ENCODE measurements around the gene PIEZO2.
"Not testable (repeated sequence)": the region's sequence is repeated elsewhere in the genome, so short reads cannot be mapped to it uniquely, and the experiment has no call there.

The PIEZO2 gene

DNA sequence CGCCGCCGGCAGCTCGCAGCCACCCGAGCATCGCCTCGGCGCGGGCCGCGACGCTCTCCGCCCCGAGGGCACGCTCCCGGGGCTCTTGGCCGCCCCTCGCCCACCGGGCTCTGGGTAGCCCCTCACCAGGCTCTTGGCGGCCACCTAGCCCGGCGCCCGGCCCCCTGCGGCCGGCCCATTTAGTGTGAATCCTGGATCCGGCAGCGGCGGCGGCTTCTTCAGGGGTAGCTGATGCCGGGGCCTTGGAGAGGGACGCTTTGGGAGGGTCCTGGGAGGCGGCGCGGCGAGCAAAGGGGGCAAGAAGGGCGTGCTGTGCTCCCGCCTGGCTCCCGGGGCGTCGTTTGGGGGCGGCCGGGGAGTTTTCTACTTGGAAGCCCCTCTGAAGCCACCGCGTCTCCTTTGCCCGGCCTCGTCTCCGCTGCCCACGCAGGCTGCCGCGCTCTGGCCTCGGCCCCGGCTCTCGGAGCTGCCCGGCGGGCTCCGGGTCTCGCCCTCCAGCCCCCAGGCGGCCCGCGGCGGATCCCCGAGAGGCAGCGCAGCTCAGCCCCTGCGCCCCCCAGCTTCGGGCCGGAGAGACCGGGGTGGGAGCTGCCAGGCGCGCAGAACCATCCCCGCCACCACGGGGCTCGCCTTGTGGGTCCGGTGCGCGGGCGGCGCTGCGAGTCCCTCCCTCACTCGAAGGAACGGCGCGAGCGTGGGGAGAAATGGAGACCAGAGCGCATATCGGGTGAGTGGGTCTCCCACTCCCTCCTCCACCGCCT, 509 bp downstream of the PIEZO2 start:
- DNase-seq, result no peak

DNA sequence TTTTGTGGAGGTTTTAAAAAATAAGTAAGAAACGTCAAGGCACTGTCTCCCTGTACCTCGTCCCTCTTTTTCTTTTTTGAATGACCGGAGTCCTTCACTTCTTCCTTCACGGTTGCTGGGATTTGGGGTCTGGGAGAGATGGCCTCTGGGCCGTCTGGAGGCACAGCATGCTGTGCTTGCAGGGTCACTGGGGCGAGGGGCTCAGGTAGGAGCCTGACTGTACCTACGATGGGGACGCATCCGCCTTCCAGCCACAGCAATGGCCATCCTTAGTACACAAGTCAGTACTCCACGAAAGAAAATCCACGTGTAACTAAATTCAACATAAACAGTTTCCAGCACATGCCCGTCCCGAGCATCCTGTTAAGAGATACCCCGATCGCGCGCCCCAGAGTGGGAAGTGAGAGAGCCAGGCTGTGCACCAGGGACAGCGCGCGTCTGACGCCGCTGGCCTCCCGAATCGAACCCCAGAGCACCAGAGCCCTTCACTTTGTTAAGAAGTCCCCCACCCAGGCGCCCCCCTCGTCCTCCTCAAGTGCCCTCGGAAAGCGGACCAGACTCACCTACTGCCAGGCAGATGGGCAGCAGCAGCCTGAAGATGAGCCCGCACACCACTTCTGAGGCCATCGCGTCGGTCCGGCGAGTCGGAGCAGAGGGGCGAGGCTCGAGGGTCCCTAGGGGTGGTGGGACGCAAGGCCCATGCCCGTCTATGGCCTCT, 1.2 kb downstream of the PIEZO2 start:
- no peak for DNase-seq

DNA sequence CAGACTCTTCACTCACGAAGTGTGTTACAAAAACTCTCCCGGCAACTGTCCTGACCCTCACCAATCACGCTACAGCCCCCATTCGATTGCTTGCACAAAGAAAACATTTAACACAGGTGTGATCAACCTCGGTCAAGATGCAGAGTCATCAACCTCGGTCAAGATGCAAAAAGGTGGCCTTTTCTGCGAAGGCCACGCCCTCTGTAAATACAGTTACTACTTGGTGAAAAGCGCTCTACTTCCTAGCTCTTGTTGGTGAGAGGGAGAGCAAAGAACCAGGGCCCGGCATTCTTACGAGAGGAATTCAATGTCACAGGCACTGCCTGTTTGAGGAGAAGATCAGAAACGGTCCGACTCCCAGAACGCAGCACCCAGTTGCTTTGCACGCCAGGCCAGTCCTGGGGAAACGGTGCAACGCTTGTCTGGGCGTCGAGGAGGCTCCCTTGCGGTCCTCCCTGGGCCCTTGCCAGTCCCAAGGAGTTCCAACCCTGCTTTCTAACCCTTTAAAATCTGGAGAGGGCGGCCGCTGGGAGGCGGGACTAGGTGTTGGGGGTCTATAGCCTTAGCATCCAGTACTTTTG, 1.9 kb downstream of the PIEZO2 start:
- DNase-seq, result no peak

DNA sequence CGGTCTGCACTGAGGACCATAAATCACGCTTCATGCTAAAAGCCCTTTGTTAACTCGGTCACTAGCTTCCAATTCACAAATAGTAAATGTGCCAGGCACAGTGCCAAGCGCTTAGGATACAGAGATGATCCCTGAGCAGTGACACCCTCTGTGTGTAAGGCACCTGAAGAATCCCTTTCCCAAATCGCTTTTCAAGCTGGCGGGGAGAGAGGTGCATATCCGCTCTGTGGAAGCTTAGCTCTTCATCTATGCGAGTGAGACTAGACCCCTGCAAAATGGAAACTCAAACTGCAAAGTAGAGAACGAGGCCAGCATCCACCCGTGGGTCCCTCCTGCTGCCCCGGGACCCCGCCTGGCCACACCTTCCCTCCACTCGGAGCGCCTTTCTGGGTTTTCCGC, 2.4 kb downstream of the PIEZO2 start:
- DNase-seq, result no peak

DNA sequence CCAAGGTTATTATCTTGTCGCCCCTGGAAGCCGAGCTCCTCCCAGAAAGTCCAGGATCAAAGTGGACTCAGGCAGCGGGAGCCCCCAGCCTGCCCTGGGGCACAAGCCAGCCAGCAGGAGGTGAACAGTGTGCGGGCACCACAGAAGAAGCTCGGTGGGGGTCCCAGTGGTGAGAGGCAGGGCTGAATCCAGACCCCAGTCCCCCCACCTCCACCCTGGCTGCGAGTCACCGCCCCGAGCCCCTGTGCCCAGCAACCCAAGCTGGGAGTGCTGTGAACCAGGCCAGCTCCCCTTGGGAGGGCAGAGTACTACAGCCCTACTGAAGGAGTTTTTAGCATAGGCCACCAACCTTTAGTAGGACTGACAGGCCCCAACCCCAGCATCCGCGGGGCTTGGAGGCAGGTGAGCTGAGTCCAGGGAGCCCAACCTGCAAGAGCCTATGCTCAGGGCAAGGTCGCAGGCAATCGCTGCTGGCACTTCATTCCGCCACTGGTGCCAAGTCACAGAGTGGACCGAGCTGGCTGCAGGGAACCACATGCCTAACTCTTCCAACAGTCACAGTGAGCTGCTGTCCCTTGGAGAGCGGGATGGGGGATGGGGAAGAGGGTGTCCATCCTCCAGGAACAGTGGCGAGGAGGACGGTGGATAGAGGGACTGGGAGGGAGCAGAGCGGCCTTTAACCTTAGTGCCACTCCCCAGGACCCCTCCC, 3.0 kb downstream of the PIEZO2 start:
- DNase-seq, result no peak

DNA sequence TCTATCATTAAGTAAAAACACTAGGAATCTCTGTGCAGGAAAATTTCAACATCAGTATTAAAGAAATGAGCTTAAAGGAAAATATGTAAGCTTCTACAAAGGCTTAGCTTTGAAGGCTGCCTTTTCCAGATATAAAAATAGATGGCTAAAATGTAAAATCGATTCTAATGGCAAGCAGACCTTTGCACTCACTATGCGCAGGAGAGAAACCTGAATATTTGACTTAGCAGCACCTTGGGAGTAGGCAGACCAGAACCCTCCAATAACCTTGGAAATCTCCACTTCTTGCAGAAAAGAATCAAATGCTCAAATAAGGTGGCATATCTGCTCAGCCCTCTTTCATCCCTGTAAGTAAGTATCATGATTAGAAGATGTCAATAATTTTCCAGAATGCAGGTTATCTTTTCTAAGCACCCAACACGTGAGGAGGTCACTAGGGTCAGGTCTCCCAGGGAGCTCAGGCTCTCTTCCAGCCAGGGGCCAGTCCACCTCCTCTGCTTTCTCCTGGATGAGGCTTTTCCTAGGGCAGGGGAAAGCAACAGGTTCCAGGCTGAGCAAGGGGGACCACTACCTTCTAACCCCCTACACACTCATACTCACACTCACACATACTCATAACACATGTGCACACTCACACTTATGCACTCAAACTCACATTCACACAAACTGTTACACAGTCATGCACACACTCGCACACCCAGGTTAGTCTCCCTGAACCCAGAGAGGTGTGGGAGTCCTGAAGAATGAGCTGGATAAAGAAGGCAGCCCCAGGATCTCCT, 3.8 kb downstream of the PIEZO2 start:
- DNase-seq, result no peak

DNA sequence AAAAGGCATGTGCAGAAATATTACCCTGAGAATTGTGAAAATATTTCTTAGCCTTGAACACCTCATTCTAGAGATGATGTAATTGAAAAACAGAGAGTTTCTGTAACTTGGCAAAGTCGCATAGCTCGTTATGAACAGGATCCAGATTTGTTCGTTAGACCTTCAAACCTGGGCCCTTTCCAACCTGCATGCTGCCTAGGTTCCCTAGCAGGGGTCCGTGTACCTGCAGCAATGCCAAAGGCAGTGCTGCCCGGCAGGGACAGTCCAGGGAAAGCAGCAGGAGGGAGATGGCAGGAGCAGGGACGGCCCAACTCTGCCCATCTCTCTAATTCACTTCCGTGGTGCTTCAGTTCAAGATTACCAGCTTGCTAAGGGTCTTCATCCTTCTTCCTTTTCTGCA, 12.0 kb downstream of the PIEZO2 start:
- DNase-seq, result no peak

DNA sequence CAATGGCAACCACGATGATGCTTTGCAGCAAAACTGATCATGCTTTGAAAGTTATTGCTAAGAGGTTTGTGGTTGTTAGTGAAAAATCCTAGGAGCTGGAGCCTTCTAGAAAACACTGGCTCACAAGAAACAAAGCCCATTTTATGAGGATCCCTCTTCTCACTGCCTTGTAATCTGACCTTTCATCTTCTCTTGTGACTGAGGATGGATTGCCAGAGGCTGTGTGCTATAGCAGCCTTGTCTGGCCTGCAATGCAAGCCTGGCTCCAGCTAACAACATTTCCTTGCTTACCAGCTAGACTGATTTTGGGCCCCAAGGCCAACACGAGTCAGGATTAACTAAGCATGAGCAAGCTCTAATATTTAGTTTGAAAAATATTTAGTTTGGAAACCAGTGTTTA, 13.1 kb downstream of the PIEZO2 start:
- DNase-seq, result no peak

DNA sequence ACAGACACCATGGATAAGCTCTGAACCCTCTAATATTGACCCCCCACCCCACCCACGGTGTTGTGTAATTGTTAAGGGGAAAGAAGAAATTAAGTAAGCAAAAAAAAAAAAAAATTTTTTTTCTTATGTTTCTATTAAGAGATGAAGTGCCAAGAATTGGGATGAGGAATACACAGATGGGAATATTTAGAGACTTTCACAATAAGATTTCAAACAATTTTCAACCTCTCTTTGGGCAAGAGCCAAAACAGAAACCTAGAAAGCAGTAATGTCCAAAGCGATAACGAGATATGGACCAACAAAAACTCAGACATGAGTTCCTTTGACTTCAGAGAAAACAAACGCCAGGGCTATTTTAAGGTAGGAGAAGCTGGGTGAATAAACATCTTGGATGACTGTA, 14.4 kb downstream of the PIEZO2 start:
- DNase-seq, result no peak

DNA sequence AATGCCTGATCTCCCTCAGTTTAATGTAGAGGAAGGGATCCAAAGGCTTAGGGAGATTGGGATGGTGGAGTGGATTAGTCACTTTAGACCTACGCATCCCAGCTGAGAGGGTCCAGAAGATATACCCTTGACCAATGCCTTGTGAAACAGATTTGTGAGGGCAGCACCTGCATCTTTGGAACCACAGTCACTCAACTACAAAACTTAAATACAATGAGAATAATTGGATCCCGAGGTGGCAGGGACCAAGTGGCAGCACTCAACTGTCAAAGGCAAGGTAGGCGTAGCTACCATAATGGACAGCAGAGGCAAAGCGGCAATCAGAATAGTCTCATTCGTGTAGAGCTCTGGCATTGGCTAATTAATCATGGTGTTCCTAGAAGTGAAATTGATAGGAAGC, 20.3 kb downstream of the PIEZO2 start:
- DNase-seq, result not testable (repeated sequence)

DNA sequence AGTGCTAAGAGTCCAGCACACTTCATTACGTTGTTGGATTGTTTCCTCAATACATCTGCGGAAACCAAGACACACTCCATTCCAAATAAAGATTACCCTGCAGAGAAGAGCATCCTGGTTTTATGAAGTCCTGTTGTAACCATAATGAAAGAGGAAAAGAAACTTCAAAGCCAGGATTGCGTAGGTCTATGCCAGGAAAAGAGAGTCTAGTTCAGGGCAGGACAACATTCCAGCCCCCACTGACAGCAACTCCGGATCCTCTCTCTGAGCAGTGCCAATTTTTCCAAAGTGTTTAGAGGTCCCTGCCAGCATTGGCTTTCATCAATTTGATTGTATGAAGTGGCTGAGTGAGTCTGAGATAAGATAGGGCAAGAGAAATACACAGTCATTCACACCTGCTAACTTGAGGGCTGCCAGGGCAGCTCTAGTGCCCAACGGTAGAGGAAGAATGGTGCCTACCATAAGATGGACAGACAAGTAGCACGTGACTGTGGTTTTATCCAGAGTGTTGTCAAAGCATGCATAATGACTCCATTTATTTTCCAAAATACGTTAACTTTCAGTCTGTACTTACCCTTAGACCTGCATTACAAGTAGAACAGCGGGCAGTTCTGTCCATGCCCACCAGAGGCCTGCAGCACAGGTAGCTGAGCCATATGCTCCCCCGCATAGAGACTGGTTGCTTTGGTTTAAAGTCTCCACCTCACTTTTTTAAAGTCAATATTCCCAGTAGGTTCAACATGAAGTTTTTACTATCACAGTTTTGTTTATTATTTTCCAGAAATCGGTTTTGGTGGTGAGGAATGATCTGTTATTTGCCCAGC, 23.7 kb downstream of the PIEZO2 start:
- DNase-seq, result no peak

DNA sequence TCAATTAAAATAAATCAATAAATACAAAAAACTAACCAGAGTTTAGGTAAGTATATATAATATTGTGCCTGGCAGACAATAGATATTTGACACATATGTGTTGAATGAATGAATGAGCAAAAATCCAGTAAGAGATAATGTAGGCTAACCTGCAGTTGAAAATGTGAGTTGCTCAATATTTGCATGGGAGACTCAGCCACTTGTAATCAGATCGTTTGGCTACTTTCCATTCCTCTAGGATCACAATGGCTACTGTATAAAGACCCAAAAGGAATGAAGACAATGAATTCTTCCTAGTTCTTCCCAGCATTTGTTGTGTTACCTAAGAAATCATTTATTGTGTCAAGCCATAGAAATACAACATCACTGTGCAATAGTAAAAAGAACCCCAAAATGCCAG, 25.3 kb downstream of the PIEZO2 start:
- DNase-seq, result no peak

DNA sequence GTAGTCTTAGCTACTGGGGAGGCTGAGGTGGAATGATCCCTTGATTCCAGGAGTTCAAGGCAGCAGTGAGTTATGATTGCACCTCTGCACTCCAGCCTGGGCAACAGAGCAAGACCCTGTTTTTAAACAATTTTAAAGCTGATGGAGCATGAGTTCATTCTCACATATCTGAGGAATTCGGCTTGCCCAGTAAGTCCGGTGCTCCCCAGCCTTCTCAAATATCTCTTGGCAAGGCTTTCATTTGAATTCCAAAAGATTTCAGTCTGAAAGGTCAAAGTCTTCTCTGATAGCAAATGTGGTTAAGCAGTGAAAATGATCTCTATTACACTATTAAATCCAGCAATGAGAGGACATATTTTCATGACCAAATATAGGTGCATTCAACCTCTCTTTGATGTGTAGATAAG, 27.9 kb downstream of the PIEZO2 start:
- DNase-seq, result no peak

DNA sequence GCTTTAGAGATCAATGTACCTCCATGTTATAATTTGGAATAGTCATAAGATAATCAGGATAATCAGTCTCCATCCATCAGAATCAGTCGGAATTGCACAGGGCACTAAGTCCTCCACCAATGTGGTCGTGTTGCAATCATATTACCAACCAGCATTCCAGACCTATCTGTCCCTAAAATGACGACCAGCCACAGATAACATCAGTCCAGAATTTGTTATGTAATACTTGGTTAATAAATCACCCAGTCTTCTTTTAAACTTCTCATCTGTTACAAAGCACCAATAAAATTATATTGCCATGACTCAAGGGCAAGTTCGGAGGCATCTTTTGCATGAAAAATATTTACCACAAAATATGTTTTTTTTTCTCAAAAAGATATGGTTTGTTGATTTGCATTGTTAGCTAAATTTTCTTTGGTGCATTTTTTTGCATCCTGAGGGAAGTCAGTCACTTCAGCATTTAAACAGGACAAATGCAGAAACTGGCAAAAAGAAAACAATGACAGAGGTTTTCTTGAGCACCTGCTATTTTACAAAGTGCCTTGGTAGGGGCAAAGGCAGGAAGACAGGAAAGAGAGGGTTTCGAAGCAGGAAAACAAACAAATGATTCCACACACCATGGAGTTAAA, 29.3 kb downstream of the PIEZO2 start:
- DNase-seq, result no peak

DNA sequence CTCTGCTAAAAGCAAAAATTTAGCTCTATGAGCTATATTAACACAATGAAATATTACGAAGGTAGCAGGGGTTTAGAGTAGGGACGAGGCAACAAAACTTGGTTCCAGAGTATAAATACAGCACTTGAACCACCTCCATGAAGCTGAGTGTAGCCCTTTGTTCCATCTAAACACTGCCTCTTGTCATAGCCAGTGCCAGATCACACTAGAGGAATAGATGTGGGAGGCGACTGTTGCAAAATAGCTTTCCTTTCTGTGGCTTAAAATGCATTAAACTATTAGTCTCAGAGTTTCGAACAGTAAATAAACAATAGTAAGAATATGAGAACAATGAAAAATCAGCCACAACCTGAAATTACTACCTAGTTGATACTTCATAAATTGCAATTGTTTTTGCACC, 29.8 kb downstream of the PIEZO2 start:
- no peak for DNase-seq

DNA sequence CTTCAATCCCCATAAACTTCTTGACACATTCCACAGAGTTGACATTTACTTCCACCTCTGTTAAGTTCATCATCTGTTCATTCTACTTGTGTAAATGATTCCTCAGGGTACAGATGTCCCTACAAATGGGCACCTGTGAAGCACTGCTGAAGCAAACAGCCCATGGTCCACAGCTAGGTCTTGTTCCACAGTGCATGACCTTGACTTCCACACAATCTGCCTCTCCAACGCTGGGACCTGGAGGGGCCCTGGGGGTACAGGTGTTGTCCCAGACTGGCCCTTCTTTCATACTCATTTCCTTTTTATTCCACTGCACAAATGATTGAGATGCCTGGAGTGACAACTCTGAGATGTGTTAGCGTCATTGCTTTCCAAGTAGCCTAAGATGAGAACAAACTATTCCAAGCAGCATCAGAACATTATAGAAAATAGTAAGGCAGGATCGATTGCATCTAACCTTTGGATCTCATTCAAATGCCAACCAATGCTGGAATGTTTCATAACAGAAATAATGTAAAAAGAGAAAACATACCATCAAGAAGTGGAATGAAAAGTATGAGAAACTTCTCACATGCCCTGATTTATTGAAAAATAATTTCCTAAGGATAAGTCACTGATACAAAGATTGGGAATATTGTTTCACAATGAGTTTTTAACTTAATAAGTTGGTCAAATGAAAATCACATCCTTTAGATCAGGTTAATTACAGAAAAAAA, 31.2 kb downstream of the PIEZO2 start:
- no peak for DNase-seq

DNA sequence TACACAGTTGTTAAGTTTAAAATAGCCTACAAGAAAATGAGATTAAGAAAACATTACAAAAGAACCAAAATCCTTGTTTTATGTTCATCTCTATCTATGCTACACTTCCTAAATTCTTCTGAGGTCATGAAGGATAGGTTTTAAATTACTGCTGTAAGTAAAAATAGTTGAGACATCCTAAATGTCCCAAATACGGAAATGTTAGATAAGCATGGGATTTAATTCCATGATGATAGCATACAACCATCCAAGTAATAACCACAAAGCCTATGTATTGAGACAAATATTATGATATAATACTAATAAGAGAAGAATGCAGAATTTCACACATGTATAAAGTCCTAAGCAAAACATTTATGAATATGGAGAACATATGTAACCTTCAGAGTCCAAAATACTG, 34.1 kb downstream of the PIEZO2 start:
- DNase-seq, result no peak

DNA sequence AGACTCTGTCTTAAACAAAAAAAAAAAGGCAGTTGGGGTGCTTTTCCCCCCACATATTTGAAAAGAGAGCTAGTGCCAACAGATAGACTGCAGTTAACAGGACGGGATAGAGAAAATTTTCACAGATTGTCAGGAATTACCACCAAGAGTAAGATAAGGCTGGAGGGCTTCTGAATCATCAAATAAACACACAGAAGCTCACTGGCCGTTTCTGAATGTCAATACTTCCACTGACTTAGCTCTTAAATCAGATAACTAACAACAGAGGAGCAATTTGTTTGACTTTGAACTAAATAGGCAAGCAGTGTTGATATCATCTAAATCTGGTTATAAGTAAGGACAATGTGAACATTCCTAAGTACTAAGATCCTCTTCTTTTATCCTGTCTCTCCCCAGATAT, 34.7 kb downstream of the PIEZO2 start:
- DNase-seq, result no peak

DNA sequence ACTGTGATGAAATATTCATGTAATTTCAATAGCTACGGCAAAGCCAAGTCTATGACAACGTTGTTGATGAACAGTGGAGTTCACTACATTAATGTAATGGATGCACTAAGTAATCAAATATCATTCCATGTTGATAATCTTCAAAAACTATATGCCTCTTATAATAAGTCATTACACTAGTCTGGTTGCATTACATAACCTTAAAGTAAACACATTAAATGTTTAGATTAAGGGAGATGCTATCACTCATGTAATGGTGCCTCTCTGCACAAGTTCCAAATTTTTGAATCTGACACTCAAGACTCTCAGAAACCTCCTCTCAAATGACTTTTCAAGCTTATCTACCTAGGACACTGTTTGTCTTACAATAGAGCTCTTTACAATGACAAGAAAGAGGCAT, 35.4 kb downstream of the PIEZO2 start:
- no peak for DNase-seq

DNA sequence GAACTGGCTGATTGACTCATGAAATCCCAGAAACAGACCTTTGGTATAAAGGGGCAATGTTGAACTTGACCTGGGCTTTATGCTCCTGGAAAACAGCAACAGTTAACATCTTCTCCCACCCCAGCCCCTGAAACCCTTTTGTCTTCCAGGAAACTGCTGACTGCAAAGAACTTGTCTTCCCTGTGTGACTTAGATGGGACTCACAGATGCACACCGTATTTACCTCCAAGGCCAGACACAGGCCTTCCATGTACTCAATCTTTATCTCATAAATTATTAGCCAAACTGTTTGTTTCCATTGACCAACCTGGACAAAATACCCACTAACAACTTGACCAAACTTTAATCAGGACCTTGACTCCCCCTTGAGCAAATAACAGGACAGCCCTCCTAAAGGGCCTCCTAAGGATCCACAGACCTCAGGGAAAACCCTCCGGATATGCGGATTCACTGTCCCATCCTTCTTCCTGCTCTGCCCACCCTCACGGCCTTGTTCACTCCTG, 36.3 kb downstream of the PIEZO2 start:
- DNase-seq, result no peak

DNA sequence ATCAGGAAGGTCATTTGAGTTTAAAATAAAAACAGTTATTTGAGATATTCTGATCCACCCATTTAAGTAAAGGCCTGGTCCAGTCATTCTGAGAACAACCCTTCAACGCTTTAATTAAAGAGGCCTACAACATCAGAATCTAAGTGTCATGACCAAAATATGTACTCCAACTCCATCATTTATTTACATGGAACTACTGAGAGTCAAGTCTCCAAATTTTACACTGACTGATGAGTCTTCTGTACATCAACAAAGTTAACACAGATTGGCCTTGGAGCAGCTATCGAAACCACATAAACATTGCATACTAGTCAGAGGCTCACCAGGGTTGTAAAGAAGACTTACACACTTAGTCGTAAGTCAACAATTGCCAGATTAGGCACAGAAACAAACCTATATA, 37.1 kb downstream of the PIEZO2 start:
- DNase-seq, result no peak

Measured in stimulated activated CD8-positive, alpha-beta memory T cell treated with anti-CD3 and anti-CD28 coated beads, Interleukin-4, amount 100 ng/mL, for 48 hours (primary cell).